ENCODE results near the gene PRPF40A. TPM values are rescaled to one million over a fixed set of nuclear protein-coding genes. Genes with fewer than 3 reads are reported as not detected.

The PRPF40A gene
- total RNA-seq, 4 donors from 2014 or later = 55.4 to 72.7 (median 68.6) TPM

DNA sequence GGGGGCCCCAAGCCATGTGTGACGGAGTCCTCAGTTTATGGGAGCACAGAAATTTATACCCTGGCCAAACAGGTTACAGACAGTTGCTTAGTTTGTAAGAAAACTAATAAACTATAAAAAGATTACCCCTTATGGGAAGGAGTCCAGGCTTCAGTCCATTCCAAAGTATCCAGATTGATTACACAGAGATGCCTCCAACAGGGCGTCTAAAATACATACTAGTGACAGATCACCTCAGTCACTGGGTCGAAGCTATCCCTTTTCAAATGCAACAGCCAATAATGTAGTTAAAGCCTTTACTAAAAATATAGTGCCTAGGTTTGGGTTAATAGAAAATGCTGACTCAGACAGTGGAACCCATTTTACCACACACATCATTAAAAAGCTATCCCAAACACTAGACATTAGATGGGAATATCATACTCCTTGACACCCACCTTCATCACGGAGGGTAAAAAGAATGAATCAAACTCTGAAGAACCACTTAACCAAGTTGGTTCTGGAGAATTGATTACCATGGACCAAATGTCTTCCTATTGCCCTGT lies 10.7 kb downstream of the PRPF40A start:
- TF ChIP-seq, protein P1, sequence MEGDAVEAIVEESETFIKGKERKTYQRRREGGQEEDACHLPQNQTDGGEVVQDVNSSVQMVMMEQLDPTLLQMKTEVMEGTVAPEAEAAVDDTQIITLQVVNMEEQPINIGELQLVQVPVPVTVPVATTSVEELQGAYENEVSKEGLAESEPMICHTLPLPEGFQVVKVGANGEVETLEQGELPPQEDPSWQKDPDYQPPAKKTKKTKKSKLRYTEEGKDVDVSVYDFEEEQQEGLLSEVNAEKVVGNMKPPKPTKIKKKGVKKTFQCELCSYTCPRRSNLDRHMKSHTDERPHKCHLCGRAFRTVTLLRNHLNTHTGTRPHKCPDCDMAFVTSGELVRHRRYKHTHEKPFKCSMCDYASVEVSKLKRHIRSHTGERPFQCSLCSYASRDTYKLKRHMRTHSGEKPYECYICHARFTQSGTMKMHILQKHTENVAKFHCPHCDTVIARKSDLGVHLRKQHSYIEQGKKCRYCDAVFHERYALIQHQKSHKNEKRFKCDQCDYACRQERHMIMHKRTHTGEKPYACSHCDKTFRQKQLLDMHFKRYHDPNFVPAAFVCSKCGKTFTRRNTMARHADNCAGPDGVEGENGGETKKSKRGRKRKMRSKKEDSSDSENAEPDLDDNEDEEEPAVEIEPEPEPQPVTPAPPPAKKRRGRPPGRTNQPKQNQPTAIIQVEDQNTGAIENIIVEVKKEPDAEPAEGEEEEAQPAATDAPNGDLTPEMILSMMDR (IDR thresholded peaks at IDR 0.05) = no peak
- TF ChIP-seq POLR2AphosphoS5 (IDR thresholded peaks at IDR 0.05) (no peak), POLR2A (IDR thresholded peaks at IDR 0.05) (no peak), EP300 (IDR thresholded peaks at IDR 0.05) (no peak)
- ATAC-seq = no peak
- peaks cover 0 to 21% (median 0%) of the 10 kb centered on the region in 3 donors for H3K4me1 ChIP-seq
- peaks cover 0 to 17% of the 10 kb centered on the region in 2 donors for H3K36me3 ChIP-seq
- H3K9me3 ChIP-seq = no peaks in the 10 kb centered on the region
- WGBS, 2 donors (ENCODE audit: low coverage in 1 of 2) = 62 to 72% methylated on average over 4 of the region's 4 CpGs
- H3K27ac ChIP-seq = no peak overlapping the region
- H3K27me3 ChIP-seq = no peaks in the 10 kb centered on the region
- no peak overlapping the region for H3K4me3 ChIP-seq

DNA sequence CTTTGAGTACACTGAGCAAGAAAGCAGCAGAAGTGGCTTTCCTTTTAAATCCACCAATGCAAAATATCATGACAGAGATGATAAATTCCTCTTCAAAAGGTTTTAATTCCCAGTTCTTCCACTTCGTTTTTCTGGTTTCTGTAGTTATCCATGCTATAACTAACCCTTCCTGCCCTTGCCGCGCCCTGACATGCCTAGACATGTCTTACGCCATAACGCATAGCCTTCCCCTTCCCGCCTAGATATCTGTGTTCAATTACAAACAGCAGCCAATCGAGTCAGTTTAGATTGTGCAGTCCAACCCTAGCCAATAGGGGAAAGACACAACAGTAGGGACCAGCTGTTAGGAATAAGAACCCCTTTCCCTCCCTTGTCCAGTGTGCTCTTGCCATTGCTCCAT lies 16.1 kb downstream of the PRPF40A start:
- Histone ChIP-seq H3K27ac (no peak overlapping the region), H3K27me3 (no peaks in the 10 kb centered on the region)

DNA sequence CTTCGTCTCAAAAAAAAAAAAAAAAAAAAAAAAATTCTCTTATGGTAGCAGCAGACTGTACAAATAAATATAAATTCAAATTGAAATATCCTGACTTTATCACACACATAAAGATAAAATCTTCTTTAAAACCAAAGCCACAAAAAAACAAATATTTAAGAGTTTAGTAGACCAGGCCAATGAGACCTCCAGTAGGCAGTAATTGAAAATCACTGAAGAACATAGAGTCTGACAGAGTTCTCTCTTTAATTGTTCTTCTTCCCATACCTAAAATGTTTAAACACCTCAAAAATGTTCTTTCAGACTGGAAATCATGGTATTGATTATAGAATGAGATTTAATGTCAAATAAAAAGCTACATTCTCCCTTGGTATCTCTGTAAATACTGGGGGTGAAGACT lies 20.8 kb downstream of the PRPF40A start:
- no CpG with 5 or more reads among the region's 1 CpG for WGBS, 2 donors (ENCODE audit: low coverage in 1 of 2)
- Histone ChIP-seq H3K27me3 (no peaks in the 10 kb centered on the region), H3K4me1 (peaks cover 0 to 10% (median 0%) of the 10 kb centered on the region in 3 donors), H3K4me3 (no peak overlapping the region), H3K27ac (no peak overlapping the region), H3K9me3 (no peaks in the 10 kb centered on the region), H3K36me3 (peaks cover 0 to 26% of the 10 kb centered on the region in 2 donors)
- TF ChIP-seq, protein P1 (IDR thresholded peaks at IDR 0.05) = no peak
- TF ChIP-seq POLR2A (IDR thresholded peaks at IDR 0.05) (no peak), POLR2AphosphoS5 (IDR thresholded peaks at IDR 0.05) (no peak), EP300 (IDR thresholded peaks at IDR 0.05) (no peak)
- ATAC-seq = no peak

More for the DNA sequence above, 16.1 kb downstream of the PRPF40A start:
- no peaks in the 10 kb centered on the region for H3K9me3 ChIP-seq
- peaks cover 0 to 9% of the 10 kb centered on the region in 2 donors for H3K36me3 ChIP-seq
- no peak for ATAC-seq
- TF ChIP-seq POLR2A (IDR thresholded peaks at IDR 0.05) (no peak), POLR2AphosphoS5 (IDR thresholded peaks at IDR 0.05) (no peak), EP300 (IDR thresholded peaks at IDR 0.05) (no peak)
- TF ChIP-seq, protein P1 (IDR thresholded peaks at IDR 0.05) = no peak
- H3K4me3 ChIP-seq = no peak overlapping the region
- H3K4me1 ChIP-seq = peaks cover 0 to 10% (median 0%) of the 10 kb centered on the region in 3 donors
- 96 to 97% methylated on average over 5 to 7 of the region's 7 CpGs for WGBS, 2 donors (ENCODE audit: low coverage in 1 of 2)

DNA sequence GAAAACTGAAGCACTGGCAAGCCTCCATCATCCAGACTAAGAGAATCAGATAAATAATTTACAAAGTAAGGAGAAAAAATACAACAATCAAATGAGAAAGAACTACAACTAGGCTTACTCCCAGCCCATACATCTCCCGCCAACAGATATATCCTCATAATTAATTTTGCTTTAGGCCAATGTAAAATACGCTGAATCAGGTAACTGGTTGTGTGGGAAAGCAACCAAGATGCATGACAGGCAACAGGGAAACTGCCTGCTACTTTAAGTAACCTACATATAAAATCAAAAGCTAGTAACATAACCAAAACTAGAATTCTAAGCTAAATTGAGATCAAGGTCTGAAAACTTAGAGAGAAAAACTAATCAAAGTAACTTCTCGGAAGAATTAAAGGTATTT lies 21.5 kb downstream of the PRPF40A start:
- Histone ChIP-seq H3K4me1 (peaks cover 0 to 10% (median 0%) of the 10 kb centered on the region in 3 donors), H3K36me3 (peaks cover 0 to 23% of the 10 kb centered on the region in 2 donors), H3K9me3 (no peaks in the 10 kb centered on the region), H3K27me3 (no peaks in the 10 kb centered on the region), H3K4me3 (no peak overlapping the region), H3K27ac (no peak overlapping the region)
- no peak for ATAC-seq
- WGBS, 2 donors (ENCODE audit: low coverage in 1 of 2) = 93 to 94% methylated on average over 2 to 3 of the region's 3 CpGs
- TF ChIP-seq EP300 (IDR thresholded peaks at IDR 0.05) = no peak
- no peak for TF ChIP-seq POLR2AphosphoS5 (IDR thresholded peaks at IDR 0.05)
- no peak for TF ChIP-seq POLR2A (IDR thresholded peaks at IDR 0.05)
- TF ChIP-seq, protein P1 (IDR thresholded peaks at IDR 0.05) = no peak

DNA sequence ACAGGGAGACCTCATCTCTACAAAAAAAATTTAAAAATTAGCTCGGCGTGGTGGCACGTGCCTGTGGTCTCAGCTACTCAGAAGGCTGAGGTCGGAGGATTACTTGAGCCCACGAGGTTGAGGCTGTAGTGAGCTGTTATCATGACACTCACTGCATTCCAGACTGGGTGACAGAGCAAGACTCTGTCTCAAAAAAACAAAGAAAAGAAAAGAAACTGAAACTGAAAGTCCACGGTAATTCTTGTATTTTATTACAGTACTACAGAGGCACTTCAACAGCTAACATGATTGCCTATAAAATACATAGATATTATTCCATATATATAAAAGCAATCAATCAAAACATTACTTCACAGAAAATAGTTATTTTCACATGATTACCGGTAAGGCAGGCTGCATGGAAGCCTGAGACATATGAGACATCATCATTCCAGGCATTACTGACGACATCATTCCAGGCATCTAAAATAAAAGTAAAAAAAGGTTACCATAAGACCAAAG lies 23.1 kb downstream of the PRPF40A start:
- Histone ChIP-seq H3K27ac (peak overlapping the region in 1 of 4 donors; percentile 18), H3K36me3 (peaks cover 0 to 23% of the 10 kb centered on the region in 2 donors), H3K27me3 (no peaks in the 10 kb centered on the region), H3K4me1 (peaks cover 0 to 10% (median 0%) of the 10 kb centered on the region in 3 donors), H3K9me3 (no peaks in the 10 kb centered on the region), H3K4me3 (peak overlapping the region; percentile 4 to 19)
- WGBS, 2 donors (ENCODE audit: low coverage in 1 of 2) = 38 to 51% methylated on average over 8 of the region's 8 CpGs
- ATAC-seq = peak; percentile 36
- TF ChIP-seq EP300 (IDR thresholded peaks at IDR 0.05) = no peak
- TF ChIP-seq, protein P1 (IDR thresholded peaks at IDR 0.05) = no peak
- no peak for TF ChIP-seq POLR2AphosphoS5 (IDR thresholded peaks at IDR 0.05)
- no peak for TF ChIP-seq POLR2A (IDR thresholded peaks at IDR 0.05)

Data from gastroesophageal sphincter (tissue), 4 donors.